Heart left ventricle (tissue), 16 donors: Measurements from ENCODE around the gene ARSD. TPM values are rescaled to one million over a fixed set of nuclear protein-coding genes. Genes with fewer than 3 reads are reported as not detected.

Experiments
- ATAC-seq, 4 donors: fragments of 200-7000 bp; cut with Tn5 transposase; one replicate each; pipeline ENCODE4 v1.9.1; 2020 to 2022; ENCODE audit warnings: moderate library complexity in 4 of 4, mild to moderate bottlenecking in 3 of 4, moderate number of reproducible peaks in 1 of 4
- DNase-seq, 5 donors: peaks; one replicate each; pipeline ENCODE4 v3.0.0-alpha.2; 2020
- H3K27ac ChIP-seq, 12 donors: fragments of 200-600 bp; sonication (generic) in 4 of 12; one replicate each; pipeline versions ENCODE4 v1.5.0 to v1.8.0; 2016 to 2022; ENCODE audit warnings: mild to moderate bottlenecking in 2 of 12
- H3K27me3 ChIP-seq, 9 donors: fragments of 200-600 bp; sonication (generic) in 2 of 9; one replicate each; pipeline versions ENCODE4 v1.5.1 to v1.8.0; 2016 to 2022; ENCODE audit warnings: mild to moderate bottlenecking in 3 of 9
- H3K36me3 ChIP-seq, 9 donors: fragments of 200-600 bp; sonication (generic) in 2 of 9; one replicate each; pipeline versions ENCODE4 v1.5.0 to v1.8.0; 2018 to 2022; ENCODE audit warnings: mild to moderate bottlenecking in 2 of 9
- H3K4me1 ChIP-seq, 12 donors: fragments of 200-600 bp; sonication (generic) in 4 of 12; one replicate each; pipeline versions ENCODE4 v1.5.0 to v1.8.0; 2016 to 2022; ENCODE audit warnings: mild to moderate bottlenecking in 3 of 12
- H3K4me3 ChIP-seq, 12 donors: fragments of 200-600 bp; sonication (generic) in 4 of 12; one replicate each; pipeline versions ENCODE4 v1.5.0 to v1.8.0; 2017 to 2022; ENCODE audit warnings: mild to moderate bottlenecking in 9 of 12, moderate library complexity in 4 of 12
- H3K9me3 ChIP-seq, 12 donors: fragments of 200-600 bp; sonication (generic) in 4 of 12; one replicate each; pipeline versions ENCODE4 v1.5.0 to v1.8.0; 2016 to 2022; ENCODE audit warnings: mild to moderate bottlenecking in 1 of 12
- POLR2A ChIP-seq, 2 donors: fragments of 450-650 bp; IDR thresholded peaks; one replicate each; pipeline ENCODE4 v1.6.1; 2017; ENCODE audit warnings: antibody characterized with exemption in 2 of 2, mild to moderate bottlenecking in 2 of 2, moderate library complexity in 2 of 2
- WGBS, 4 donors: extraction: QIAGEN DNeasy Blood & Tissue Kit in 2 of 4; methylation state at CpG; one replicate each; pipeline versions ENCODE4 v1.1.5 to v1.1.7; 2013 to 2018; 5-methylcytosine and 5-hydroxymethylcytosine counted together
- intact Hi-C, 10 donors: fragments of 100-400 bp; cut with DNase I; formaldehyde crosslinking; loops; one replicate each; pipeline versions ENCODE4 v1.11.1 to v1.14.2; 2022
- polyA plus RNA-seq, 2 donors: library from polyadenylated mRNA; stranded (reverse); fragments of 200-250 nt; gene quantifications; one replicate each; pipeline ENCODE4 v1.2.3, GENCODE V29; 2013
- total RNA-seq, 9 donors: library from RNA; depleted of rRNA in 2 of 9; stranded (reverse); fragments of >200 nt in 2 of 9; fragmentation: NEBNext Ultra II Directional in 3 of 9; extraction: Animal tissue kit (Norgen Biotek cat#: 25700) in 3 of 9; gene quantifications; one replicate each; pipeline versions ENCODE4 v1.1.0 to v1.2.4, GENCODE V29; 2016 to 2023
- TF ChIP-seq, protein P1 (sequence below), 12 donors: fragments of 200-600 bp; sonication (generic) in 4 of 12; IDR thresholded peaks; one replicate each; pipeline versions ENCODE4 v1.5.0 to v1.8.0; 2018 to 2022; ENCODE audit warnings: antibody characterized with exemption in 12 of 12, mild to moderate bottlenecking in 5 of 12
- donor health status: ischemic (EF 13 %, LVEDD 7.1; RV severe dilation, severe dysfunction).
- donor health status: healthy with polysubstance abuse.
- donor health status: DM: no; HTN: yes; CAD: no.
- donor health status: DM: no; HTN: no; CAD: no.
- donor health status: ischemic (EF 25% LVEDD 6.9; RV normal size, moderate dysfunction).
- donor health status: ischemic (EF 25% LVEDD 5.7; RV mildly dilated, moderate dysfunction).
- donor health status: healthy.
- donor health status: DM: yes; HTN: yes; CAD: no.
- donor health status: ischemic (EF 35%, LVEDD 5.7; RV mildly dilated, moderate dysfunction).
- donor health status: nonischemic (EF 11% LVEDD 7.7; RV severe dilation, severe dysfunction).
- donor health status: DM: yes; HTN: yes; CAD: no.
- donor health status: PGD.
- donor health status: ischemic (EF 29% LVEDD 5.4; RV normal size, mild dysfunction).
- donor health status: nonischemic (EF 23%, LVEDD 6.1; RV moderate dilation, normal function).

ARSD gene
- total and polyA plus RNA-seq, 11 donors = 3.2 to 23.6 (median 8.6) TPM

- Histone ChIP-seq H3K36me3 (no peaks in the 10 kb centered on the region), H3K27ac (no peak overlapping the region), H3K27me3 (no peaks in the 10 kb centered on the region), H3K9me3 (peaks cover 0 to 15% (median 0%) of the 10 kb centered on the region in 12 donors), H3K4me1 (no peaks in the 10 kb centered on the region), H3K4me3 (no peak overlapping the region)
- intact Hi-C loops = no loop called here
- TF ChIP-seq, protein P1, sequence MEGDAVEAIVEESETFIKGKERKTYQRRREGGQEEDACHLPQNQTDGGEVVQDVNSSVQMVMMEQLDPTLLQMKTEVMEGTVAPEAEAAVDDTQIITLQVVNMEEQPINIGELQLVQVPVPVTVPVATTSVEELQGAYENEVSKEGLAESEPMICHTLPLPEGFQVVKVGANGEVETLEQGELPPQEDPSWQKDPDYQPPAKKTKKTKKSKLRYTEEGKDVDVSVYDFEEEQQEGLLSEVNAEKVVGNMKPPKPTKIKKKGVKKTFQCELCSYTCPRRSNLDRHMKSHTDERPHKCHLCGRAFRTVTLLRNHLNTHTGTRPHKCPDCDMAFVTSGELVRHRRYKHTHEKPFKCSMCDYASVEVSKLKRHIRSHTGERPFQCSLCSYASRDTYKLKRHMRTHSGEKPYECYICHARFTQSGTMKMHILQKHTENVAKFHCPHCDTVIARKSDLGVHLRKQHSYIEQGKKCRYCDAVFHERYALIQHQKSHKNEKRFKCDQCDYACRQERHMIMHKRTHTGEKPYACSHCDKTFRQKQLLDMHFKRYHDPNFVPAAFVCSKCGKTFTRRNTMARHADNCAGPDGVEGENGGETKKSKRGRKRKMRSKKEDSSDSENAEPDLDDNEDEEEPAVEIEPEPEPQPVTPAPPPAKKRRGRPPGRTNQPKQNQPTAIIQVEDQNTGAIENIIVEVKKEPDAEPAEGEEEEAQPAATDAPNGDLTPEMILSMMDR (IDR thresholded peaks at IDR 0.05) = no peak
- TF ChIP-seq POLR2A (IDR thresholded peaks at IDR 0.05) = no peak
- DNase-seq = no peak
- 71 to 77% (median 76%) methylated on average over 14 to 18 of the region's 18 CpGs for WGBS, 4 donors
- no peak for ATAC-seq
Measured at GRCh38 chrX:2934715-2935710, 5.9 kb upstream of the ARSD start.

DNA sequence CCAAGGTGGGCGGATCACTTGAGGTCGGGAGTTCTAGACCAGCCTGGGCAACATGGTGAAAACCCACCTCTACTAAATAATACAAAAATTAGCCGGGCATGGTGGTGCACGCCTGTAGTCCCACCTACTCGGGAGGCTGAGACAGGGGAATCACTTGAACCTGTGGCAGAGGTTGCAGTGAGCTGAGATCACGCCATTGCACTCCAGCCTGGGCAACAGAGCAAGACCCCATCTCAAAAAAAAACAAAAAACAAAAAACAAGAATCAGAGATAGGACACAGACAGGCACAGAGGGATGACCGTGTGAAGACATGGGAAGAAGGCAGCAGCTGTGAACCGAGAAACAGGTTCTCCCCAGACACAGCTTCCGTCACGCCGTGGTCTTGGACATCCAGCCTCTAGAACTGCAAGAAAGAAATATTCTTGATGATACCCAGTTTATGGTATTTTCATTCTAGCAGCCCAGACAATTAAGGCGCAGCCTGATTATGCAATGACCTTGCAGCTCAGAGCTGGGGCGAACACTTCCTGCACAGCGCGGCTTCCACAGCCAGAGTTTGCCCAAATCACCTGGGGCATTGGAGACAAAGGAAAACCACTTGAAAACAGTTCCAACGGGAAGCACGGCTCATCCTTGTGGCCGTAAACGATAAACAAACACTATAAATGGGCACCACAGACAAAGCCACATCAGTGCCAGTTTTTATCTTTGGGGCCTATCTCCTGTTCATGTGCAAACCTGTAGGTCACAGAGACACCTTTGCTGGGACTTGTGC lies 4.2 kb upstream of the ARSD start:
- 79 to 87% (median 82%) methylated on average over 19 of the region's 19 CpGs for WGBS, 4 donors
- Histone ChIP-seq H3K27ac (no peak overlapping the region), H3K4me1 (peaks cover 0 to 7% (median 0%) of the 10 kb centered on the region in 12 donors), H3K36me3 (no peaks in the 10 kb centered on the region), H3K27me3 (no peaks in the 10 kb centered on the region), H3K4me3 (no peak overlapping the region), H3K9me3 (peaks cover 0 to 15% (median 0%) of the 10 kb centered on the region in 12 donors)
- ATAC-seq = no peak
- intact Hi-C loops = no loop called here
- TF ChIP-seq POLR2A (IDR thresholded peaks at IDR 0.05) = no peak
- TF ChIP-seq, protein P1 (IDR thresholded peaks at IDR 0.05) = no peak
- DNase-seq = no peak

DNA sequence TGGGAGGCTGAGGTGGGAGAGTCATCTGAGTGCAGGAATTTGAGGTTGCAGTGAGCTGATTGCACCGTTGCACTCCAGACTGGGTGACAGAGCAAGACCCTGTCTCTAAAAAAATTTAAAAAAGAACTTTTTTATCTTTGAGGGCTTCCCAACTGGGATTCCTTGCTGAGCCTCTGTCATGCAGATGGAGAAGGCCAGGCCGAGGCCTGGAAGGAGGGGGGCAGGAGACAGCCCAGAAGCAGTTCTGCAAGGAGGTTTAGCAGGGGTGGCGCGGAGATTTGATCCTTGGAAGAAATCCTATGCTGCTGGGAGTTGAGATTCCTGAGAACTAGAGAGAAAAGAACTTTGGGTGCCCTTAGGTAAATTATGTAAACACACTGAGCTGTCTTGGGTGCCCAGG lies 2.5 kb upstream of the ARSD start:
- ATAC-seq = no peak
- intact Hi-C loops = no loop called here
- Histone ChIP-seq H3K36me3 (no peaks in the 10 kb centered on the region), H3K27me3 (no peaks in the 10 kb centered on the region), H3K4me1 (peaks cover 0 to 7% (median 0%) of the 10 kb centered on the region in 12 donors), H3K4me3 (no peak overlapping the region), H3K27ac (no peak overlapping the region), H3K9me3 (peaks cover 0 to 15% (median 0%) of the 10 kb centered on the region in 12 donors)
- DNase-seq = no peak
- 72 to 82% (median 77%) methylated on average over 4 of the region's 4 CpGs for WGBS, 4 donors
- TF ChIP-seq, protein P1 (IDR thresholded peaks at IDR 0.05) = no peak
- TF ChIP-seq POLR2A (IDR thresholded peaks at IDR 0.05) = no peak

DNA sequence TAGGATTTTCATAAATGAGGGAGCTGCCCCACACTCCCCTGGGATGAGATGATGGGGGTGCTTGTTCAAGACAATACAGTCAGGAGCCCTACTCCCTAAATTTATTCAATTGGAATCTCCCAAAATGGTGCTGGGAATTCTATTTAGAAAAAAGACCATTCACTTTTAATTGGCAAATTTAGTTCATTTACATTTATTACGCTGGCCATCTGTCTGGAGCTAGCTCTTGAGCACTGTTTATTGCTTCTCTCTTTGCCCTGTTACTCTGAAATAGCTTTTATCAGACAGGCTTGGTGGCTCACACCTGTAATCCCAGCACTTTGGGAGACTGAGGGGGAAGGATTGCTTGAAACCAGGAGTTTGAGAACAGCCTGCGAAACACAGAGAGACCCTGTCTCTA lies 2.0 kb upstream of the ARSD start:
- ATAC-seq (no peak), DNase-seq (no peak)
- peaks cover 0 to 7% (median 0%) of the 10 kb centered on the region in 12 donors for H3K4me1 ChIP-seq
- no peak overlapping the region for H3K27ac ChIP-seq
- H3K36me3 ChIP-seq = no peaks in the 10 kb centered on the region
- peaks cover 0 to 15% (median 0%) of the 10 kb centered on the region in 12 donors for H3K9me3 ChIP-seq
- 82 to 93% (median 91%) methylated on average over 2 of the region's 2 CpGs for WGBS, 4 donors
- no peaks in the 10 kb centered on the region for H3K27me3 ChIP-seq
- no peak overlapping the region for H3K4me3 ChIP-seq
- no peak for TF ChIP-seq POLR2A (IDR thresholded peaks at IDR 0.05)
- TF ChIP-seq, protein P1 (IDR thresholded peaks at IDR 0.05) = no peak
- intact Hi-C loops = no loop called here
